HG02885 (cell line): Measurements from ENCODE around the gene MBD3.

ENCODE experiments used
- ATAC-seq: cut with Tn5 transposase; IDR thresholded peaks from one replicate; pipeline ENCODE4 v1.9.1; 2021; ENCODE audit warnings: mild to moderate bottlenecking; ENCODE audit not compliant: unreplicated experiment, poor library complexity

Gene MBD3

DNA sequence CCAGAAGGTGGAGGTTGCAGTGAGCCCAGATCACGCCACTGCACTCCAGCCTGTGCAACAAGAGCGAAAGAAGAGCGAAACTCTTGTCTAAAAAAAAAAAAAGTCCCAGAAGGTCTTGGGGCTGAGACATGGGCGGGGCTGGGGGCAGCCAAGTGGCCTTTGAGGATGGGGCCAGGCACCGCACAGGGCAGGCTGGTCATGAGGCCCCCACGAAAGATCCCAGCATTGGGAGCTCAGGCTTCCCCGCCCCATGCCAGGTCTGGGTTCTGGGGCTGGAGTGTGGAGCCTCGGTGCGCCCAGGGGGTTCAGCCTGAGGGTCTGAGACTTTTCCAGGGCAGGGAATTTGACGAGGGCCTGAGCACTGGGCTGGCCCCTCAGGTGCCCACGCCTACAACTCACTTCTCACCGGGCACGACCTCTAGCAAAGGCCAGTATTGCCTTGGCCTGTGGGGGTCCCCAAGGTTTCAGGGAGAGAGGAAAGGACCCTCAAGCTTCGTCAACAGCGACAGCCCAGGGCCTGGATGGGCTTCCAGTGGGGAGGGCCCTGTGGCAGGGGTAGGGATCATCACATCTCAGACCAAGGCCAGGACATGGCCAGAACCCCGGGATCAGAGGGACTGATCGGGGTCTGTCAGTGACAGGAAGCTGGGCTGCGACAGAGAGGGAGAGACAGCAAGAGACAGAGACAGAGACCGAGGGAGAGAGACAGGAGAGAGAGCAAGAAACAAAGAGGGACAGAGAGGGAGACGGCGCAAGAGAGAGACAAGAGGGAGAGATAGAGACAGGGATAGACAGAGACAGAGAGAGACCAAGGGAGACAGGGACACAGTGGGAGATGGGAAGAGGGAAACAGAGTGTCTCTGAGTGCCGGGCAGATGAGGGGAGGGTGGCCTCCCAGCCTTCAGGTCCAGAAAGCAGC is 17.1 kb downstream of the MBD3 start:
- ATAC-seq: no peak

- ATAC-seq: no peak
These were observed 18.1 kb downstream of the MBD3 start for GRCh38 chr19:1574354-1575136.

- no peak for ATAC-seq
These were observed 19.9 kb downstream of the MBD3 start for GRCh38 chr19:1572795-1573194.

GRCh38 chr19:1571358-1571757 is 21.3 kb downstream of the MBD3 start:
- ATAC-seq: no peak

DNA sequence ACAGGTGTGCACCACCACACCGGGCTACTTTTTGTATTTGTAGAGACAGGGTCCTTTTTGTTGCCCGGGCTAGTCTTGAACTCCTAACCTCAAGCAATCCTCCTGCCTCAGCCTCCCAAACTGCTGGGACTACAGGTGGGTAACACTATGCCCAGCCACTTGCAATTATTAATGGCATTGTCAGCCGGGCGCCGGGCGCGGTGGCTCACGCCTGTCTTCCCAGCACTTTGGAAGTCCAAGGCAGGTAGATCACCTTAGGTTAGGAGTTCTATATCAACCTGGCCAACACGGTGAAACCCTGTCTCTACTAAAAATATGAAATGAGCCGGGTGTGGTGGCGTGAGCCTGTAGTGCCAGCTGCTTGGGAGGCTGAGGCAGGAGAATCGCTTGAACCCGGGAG is 21.8 kb downstream of the MBD3 start:
- ATAC-seq: no peak

DNA sequence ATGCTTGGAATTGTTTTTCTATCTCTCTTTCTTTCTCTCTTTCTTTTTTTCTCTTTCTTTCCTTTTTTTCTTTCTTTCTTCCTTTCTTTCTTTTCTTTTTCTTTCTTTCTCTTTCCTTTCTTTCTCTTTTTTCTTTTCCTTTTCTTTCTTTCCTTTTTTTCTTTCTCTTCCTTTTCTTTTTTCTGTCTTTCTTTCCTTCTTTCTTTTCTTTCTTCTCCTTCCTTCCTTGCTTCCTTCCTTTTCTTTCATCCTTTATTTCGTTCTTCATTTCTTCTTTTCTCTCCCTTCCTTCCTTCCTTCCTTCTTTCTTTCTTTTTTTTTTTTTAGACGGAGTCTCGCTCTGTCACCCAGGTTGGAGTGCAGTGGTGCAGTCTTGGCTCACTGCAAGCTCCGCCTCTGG is 22.7 kb downstream of the MBD3 start:
- ATAC-seq: no peak

DNA sequence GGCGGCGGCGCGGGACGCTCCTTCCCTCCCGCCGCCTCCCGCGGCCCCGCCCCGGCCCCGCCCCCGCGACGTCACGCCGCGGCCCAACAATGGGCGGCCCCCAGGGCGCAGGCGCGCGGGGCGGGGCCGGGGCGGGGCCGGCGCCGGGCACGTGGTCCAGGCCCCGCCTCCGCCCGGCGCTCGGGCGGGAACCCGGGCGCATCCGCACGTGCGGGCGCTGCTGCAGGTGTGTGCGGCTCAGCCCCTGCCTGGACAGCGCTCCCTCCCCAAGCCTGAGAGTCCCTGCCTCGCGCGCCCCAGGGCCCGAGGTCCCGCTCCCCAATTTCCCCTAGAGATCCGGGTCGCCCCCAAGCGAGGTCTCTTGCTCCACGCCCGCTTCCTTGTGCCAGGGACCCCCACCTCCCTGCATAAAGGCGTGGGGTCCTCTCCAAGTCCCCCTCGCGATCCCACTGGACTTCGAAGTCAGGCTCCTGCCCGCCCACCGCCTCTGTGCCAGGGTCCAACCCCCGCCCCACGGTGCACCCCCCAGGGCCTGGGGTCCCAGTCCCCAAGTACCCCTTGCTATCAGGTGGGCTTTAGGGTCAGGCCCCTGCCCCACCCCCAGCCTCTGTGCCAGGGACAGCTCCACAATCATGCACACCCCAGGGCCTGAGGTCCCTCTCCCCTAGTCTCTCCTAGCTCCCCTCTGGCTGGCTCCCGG is 24.2 kb downstream of the MBD3 start, which contains the start of gene MEX3D:
Gene MEX3D (minus strand): TSS at position 6 of the 700 bp plus-strand sequence. CDS start 267 bp downstream, outside the sequence.
- peak; percentile 80 for ATAC-seq

- peak; percentile 11 for ATAC-seq
These were observed 24.8 kb downstream of the MBD3 start for GRCh38 chr19:1567848-1568227.

DNA sequence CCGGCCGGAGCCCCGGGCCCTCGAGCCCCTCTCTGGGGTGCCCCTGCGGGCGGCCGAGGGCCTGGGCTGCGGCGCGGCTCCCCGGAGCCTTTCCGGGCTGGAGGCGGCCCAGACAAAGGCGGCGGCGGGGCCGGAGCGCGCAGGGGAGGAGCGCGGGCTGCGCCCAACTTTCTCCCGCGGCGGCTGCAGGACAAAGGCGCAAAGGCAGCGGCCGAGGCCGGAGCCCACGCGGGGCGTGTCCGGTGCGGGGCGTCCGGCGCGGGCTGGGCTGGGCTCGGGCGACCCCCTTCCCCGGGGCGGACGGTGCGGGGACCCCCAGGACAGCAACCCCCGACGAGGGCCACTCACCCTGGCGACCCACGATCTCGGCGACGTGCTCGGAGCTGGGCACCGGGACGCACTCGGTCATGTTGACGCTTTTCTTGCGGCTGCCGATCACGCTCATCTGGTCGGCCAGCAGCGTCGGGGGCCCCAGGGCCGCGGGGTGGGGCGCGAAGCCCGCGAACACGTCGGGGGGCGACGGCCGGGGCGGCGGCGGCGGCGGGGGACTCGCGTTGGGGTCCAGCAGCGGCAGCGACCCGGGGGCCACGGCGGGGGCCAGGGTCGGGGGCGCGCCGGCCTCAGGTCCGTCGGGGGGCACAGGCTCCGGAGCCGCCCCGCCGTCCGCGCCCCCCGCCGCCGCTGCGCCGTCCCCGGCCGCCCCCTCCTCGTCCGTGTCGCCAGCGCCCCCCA is 25.4 kb downstream of the MBD3 start:
- ATAC-seq: no peak

DNA sequence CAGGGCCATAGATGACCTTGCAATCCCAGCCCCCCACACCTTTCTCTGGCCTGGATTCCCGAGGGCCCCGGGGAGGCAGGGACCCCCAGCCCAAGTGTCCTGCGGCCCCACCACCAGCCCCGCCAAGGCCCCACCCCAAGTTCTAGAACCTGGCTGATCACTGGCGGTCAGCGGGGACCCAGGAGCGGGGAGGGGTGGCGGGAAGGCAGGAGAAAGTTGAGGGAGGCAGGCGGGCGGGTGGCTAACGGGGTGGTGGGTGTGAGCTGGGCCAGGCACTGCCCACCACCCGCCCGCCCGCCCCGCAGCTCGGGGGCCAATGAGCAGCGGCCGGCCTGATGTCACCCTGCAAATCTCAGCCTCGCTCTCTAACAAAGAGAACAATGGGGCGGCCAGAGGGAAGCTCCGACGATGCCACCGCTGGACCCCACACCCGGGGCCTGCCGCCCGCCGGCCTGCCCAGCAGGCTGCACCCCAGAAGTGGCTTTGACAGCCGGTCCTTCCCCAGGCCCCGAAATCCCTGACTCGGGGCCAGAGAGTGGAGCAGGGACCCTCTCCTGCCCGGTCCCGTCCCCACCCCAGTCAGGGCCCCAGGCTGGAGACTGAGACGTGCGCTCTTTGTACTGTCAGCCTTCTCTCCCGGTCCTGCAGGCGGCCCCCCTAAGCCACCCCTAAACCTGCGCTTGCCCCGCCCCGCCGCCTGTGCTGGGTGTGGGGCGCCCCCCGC is 26.1 kb downstream of the MBD3 start:
- ATAC-seq: no peak

DNA sequence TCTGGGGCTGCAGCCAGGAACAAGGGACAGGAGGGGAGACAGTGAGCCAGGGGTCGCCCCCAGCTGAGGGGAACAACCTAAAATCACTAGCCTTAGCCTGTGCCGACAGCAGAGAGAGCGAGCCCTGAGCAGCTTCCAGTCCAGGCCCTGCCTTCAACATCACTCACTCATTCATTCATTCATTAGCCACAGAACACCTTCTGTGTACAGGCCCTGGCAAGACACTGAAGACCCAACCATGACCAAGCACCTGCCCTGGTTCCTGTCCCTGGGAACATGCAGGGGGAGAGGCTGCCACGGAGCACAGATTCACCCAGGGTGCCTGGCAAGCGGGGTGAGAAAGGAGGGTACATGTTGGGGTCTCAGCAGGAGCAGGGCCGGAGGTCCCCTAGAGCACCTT is 29.4 kb downstream of the MBD3 start:
- no peak for ATAC-seq

- no peak for ATAC-seq
These were observed 31.3 kb downstream of the MBD3 start for GRCh38 chr19:1561236-1561842.

- no peak for ATAC-seq
These were observed 32.3 kb downstream of the MBD3 start for GRCh38 chr19:1560286-1560882.

GRCh38 chr19:1558552-1558951 is 34.1 kb downstream of the MBD3 start:
- ATAC-seq: no peak

DNA sequence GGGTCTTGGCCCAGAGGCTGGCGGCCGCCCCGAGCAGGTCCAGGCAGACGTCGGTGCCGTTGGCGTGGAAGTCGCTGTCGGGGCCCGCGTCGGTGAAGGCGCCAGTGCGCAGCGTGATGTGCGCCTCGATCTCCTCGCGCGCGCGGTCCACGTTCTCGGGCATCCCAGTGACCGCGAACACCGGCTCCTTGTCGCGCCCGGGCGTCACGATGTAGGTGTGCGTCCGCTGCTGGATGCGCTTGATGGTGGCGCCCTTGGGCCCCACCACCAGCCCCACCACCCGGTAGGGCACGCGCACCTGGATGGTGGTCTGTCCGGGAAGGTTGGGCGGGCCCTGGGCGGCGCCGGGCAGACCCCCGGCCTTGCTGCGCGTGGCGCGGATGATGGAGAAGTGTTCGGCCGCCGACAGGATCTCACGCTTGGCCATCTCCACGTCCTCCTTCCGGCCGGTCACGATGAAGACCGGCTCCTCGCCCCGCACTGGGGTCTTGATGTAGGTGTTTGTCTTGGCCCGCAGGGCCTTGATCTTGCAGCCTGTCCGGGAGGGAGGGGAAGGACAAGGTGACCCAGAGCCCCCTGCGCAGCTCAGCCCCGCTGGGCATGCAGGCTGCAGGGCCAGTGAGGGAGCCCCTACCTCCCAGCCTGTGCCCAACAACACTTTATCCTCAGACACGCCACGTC is 36.1 kb downstream of the MBD3 start:
- no peak for ATAC-seq

- ATAC-seq: no peak
These were observed 36.9 kb downstream of the MBD3 start for GRCh38 chr19:1555487-1556389.

DNA sequence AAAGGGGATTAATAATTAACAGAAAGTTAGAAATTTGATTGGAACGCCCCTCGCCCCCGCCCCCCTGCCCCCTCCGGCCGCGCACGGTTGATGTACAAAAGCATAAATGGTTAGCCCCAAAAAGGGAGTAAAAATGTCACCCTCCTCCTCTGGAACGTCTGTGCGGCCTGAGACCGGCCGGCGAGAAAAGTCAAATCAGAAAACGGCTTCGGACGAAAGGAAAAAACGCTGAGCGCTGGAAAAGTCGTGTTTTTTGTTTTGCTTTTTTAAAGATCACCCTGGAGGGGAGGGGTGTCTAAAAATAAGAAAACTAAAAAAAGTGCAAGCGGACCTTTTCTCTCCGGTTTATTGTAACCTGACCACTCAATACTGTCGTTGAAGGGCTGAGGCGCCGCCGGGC is 37.7 kb downstream of the MBD3 start:
- no peak for ATAC-seq
